Prostate gland (tissue), 2 donors: ENCODE results near the gene PCTP.

Experiments
- POLR2A ChIP-seq: fragments of 450-650 bp; IDR thresholded peaks from one replicate; pipeline ENCODE4 v1.6.1; 2016; ENCODE audit warnings: antibody characterized with exemption, mild to moderate bottlenecking
- POLR2AphosphoS5 ChIP-seq: sonication (generic); formaldehyde crosslinking; IDR thresholded peaks from one replicate; pipeline ENCODE4 v1.6.1; 2017; ENCODE audit warnings: antibody characterized with exemption
- TF ChIP-seq, protein P1 (sequence below), 4 experiments: fragments of 200-600 bp in 2 of 4; fragments of 450-650 bp in 2 of 4; sonication (generic) in 2 of 4; IDR thresholded peaks; 1 replicate in 3 of 4; 2 replicates in 1 of 4; pipeline ENCODE4 v1.5.1; 2016 to 2019; ENCODE audit warnings: antibody characterized with exemption in 4 of 4, mild to moderate bottlenecking in 2 of 4, moderate library complexity in 2 of 4

DNA sequence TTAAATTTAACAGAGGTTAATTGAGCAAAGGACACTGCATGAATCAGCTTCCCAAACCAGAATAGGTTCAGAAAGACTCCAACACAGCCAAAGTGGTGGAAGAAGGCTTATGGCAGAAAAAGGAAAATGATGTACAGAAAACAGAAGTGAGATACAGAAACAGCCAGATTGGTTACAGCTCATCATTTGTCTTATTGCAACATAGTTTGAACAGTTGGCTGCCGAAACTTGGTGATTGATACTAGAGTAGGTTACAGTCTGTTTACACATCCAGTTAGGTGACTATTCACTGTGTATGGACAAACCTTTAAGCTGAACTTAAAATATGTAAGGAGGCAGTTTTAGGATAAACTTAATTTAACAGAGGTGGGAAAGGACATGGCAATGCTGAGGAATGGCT is 46.5 kb upstream of the PCTP start:
- TF ChIP-seq, protein P1, sequence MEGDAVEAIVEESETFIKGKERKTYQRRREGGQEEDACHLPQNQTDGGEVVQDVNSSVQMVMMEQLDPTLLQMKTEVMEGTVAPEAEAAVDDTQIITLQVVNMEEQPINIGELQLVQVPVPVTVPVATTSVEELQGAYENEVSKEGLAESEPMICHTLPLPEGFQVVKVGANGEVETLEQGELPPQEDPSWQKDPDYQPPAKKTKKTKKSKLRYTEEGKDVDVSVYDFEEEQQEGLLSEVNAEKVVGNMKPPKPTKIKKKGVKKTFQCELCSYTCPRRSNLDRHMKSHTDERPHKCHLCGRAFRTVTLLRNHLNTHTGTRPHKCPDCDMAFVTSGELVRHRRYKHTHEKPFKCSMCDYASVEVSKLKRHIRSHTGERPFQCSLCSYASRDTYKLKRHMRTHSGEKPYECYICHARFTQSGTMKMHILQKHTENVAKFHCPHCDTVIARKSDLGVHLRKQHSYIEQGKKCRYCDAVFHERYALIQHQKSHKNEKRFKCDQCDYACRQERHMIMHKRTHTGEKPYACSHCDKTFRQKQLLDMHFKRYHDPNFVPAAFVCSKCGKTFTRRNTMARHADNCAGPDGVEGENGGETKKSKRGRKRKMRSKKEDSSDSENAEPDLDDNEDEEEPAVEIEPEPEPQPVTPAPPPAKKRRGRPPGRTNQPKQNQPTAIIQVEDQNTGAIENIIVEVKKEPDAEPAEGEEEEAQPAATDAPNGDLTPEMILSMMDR (IDR thresholded peaks at IDR 0.05), result no peak
- TF ChIP-seq POLR2A (no peak), POLR2AphosphoS5 (no peak)
